IMR-90 (cell line): ENCODE measurements around the gene VEPH1. TPM values are rescaled to one million over a fixed set of nuclear protein-coding genes. Genes with fewer than 3 reads are reported as not detected.

Experiments used
- ATAC-seq: fragments of 200-7000 bp; cut with Tn5 transposase; 2 replicates; pipeline ENCODE4 v1.9.1; 2020; ENCODE audit warnings: low read depth, mild to moderate bottlenecking, moderate library complexity
- BruUV-seq: library from RNA; stranded (reverse); fragments of 400-500 nt; replicated peaks from 2 replicates; lab custom pipeline; 2021; lab: Mats Ljungman, UMichigan
- CTCF ChIA-PET: fragments of 300-600 bp; formaldehyde crosslinking; extraction: SDS; loops from one replicate; lab custom pipeline; 2021; ENCODE audit warnings: antibody characterized with exemption; lab: Yijun Ruan, JAX
- POLR2A ChIA-PET: fragments of 300-600 bp; sonication (Branson Sonifier 250); formaldehyde crosslinking; loops from one replicate; lab custom pipeline; 2022; ENCODE audit warnings: antibody characterized with exemption; ENCODE audit not compliant: unreplicated experiment; lab: Charles Lee
- DNase-seq: peaks from one replicate; pipeline ENCODE4 v3.0.0; 2013
- H2AFZ ChIP-seq: replicated peaks from 2 replicates; pipeline ENCODE3; 2013; ENCODE audit warnings: low read length, mild to moderate bottlenecking; ENCODE audit not compliant: poor library complexity
- H2AK5ac ChIP-seq: 2 replicates; pipeline ENCODE4 v1.6.1; 2013; ENCODE audit warnings: low read depth, low read length, inconsistent platforms
- H2AK9ac ChIP-seq: replicated peaks from 2 replicates; pipeline ENCODE3; 2013; ENCODE audit warnings: mild to moderate bottlenecking, low read depth, low read length, moderate library complexity; ENCODE audit not compliant: poor library complexity
- H2BK120ac ChIP-seq: 2 replicates; pipeline ENCODE4 v1.6.1; 2013; ENCODE audit warnings: low read depth, low read length, inconsistent platforms
- H2BK15ac ChIP-seq: 3 replicates; pipeline ENCODE4 v1.6.1; 2013; ENCODE audit warnings: low read depth, low read length, inconsistent platforms
- H2BK20ac ChIP-seq: 2 replicates; pipeline ENCODE4 v1.6.1; 2013; ENCODE audit warnings: low read depth, mild to moderate bottlenecking, inconsistent platforms, low read length, moderate library complexity
- H2BK5ac ChIP-seq: 2 replicates; pipeline ENCODE4 v1.6.1; 2013; ENCODE audit warnings: mild to moderate bottlenecking, low read depth, low read length, inconsistent platforms; ENCODE audit not compliant: poor library complexity, severe bottlenecking
- H3K14ac ChIP-seq: replicated peaks from 2 replicates; pipeline ENCODE4 v1.6.1; 2013; ENCODE audit warnings: low read depth, low read length, inconsistent platforms
- H3K18ac ChIP-seq: 2 replicates; pipeline ENCODE4 v1.6.1; 2013; ENCODE audit warnings: low read depth, low read length, control low read depth
- H3K23ac ChIP-seq: 2 replicates; pipeline ENCODE4 v1.6.1; 2013; ENCODE audit warnings: low read depth, low read length, inconsistent platforms
- H3K27ac ChIP-seq: 2 replicates; pipeline ENCODE4 v1.5.1; 2013; ENCODE audit warnings: mild to moderate bottlenecking, control low read depth, low read length; ENCODE audit not compliant: insufficient read depth
- H3K27me3 ChIP-seq: 2 replicates; pipeline ENCODE4 v1.6.1; 2013; ENCODE audit warnings: low read length; ENCODE audit not compliant: control insufficient read depth, insufficient read depth
- H3K36me3 ChIP-seq: 2 replicates; pipeline ENCODE4 v1.6.1; 2013; ENCODE audit warnings: low read length, mixed read lengths; ENCODE audit not compliant: control insufficient read depth, insufficient read depth
- H3K4ac ChIP-seq: 2 replicates; pipeline ENCODE4 v1.6.1; 2013; ENCODE audit warnings: low read depth, low read length, inconsistent platforms
- H3K4me1 ChIP-seq: 2 replicates; pipeline ENCODE4 v1.6.1; 2013; ENCODE audit warnings: low read length, mixed read lengths; ENCODE audit not compliant: control insufficient read depth, insufficient read depth
- H3K4me2 ChIP-seq: 2 replicates; pipeline ENCODE4 v1.6.1; 2013; ENCODE audit warnings: low read depth, mild to moderate bottlenecking, control low read depth, low read length, moderate library complexity
- H3K4me3 ChIP-seq: 2 replicates; pipeline ENCODE4 v1.5.1; 2013; ENCODE audit warnings: low read depth, mild to moderate bottlenecking, control low read depth, low read length, moderate library complexity; ENCODE audit not compliant: insufficient read depth
- H3K56ac ChIP-seq: 2 replicates; pipeline ENCODE4 v1.6.1; 2013; ENCODE audit warnings: low read length, inconsistent platforms; ENCODE audit not compliant: insufficient read depth; ENCODE audit errors: extremely low read depth
- H3K79me1 ChIP-seq, 2 experiments: 2 replicates each; pipeline ENCODE4 v1.6.1; 2013; ENCODE audit warnings: low read length in 2 of 2, inconsistent platforms in 1 of 2, low read depth in 1 of 2
- H3K9ac ChIP-seq: 2 replicates; pipeline ENCODE4 v1.6.1; 2013; ENCODE audit warnings: low read depth, low read length, control low read depth
- H3K9me1 ChIP-seq: 2 replicates; pipeline ENCODE4 v1.6.1; 2013; ENCODE audit warnings: low read length, inconsistent platforms; ENCODE audit not compliant: insufficient read depth
- H3K9me3 ChIP-seq: 2 replicates; pipeline ENCODE4 v1.6.1; 2013; ENCODE audit warnings: low read length; ENCODE audit not compliant: control insufficient read depth, insufficient read depth
- H4K20me1 ChIP-seq: 2 replicates; pipeline ENCODE4 v1.6.1; 2013; ENCODE audit warnings: low read length, inconsistent platforms; ENCODE audit not compliant: insufficient read depth
- H4K5ac ChIP-seq: 2 replicates; pipeline ENCODE4 v1.6.1; 2013; ENCODE audit warnings: mild to moderate bottlenecking, low read depth, low read length, control low read depth
- H4K8ac ChIP-seq, 2 experiments: 2 replicates each; pipeline ENCODE4 v1.6.1; 2013; ENCODE audit warnings: low read depth in 2 of 2, low read length in 2 of 2, control low read depth in 1 of 2, inconsistent platforms in 1 of 2
- H4K91ac ChIP-seq: 2 replicates; pipeline ENCODE4 v1.6.1; 2013; ENCODE audit warnings: low read depth, low read length, inconsistent platforms; ENCODE audit not compliant: insufficient read depth
- CEBPB ChIP-seq: IDR thresholded peaks from 2 replicates; pipeline ENCODE4 v1.6.1; 2012; ENCODE audit warnings: low read depth, low read length, improper control_type of control experiment
- FOS ChIP-seq: fragments of 150-350 bp; IDR thresholded peaks from 2 replicates; pipeline ENCODE4 v1.6.1; 2016; ENCODE audit warnings: low read depth, low read length
- POLR2A ChIP-seq: IDR thresholded peaks from 2 replicates; pipeline ENCODE4 v1.6.1; 2012; ENCODE audit warnings: mild to moderate bottlenecking, low read depth, low read length
- WGBS, 2 experiments: methylation state at CpG; one replicate each; pipeline versions ENCODE4 v1.1.5 to v1.1.7; 2013; ENCODE audit warnings: missing lambda C conversion rate in 2 of 2; ENCODE audit not compliant: insufficient read length in 1 of 2; ENCODE audit errors: extremely low coverage in 2 of 2; 5-methylcytosine and 5-hydroxymethylcytosine counted together
- dilution Hi-C: fragments of 300-500 bp; cut with HindIII; formaldehyde crosslinking; loops from one replicate; pipeline ENCODE4 v1.14.3; 2018; ENCODE audit warnings: low sequenced_read_pairs; ENCODE audit not compliant: unreplicated experiment
- in situ Hi-C: fragments of 300-500 bp; cut with MboI; formaldehyde crosslinking; loops from 3 replicates; pipeline ENCODE4 v1.14.3; 2019; ENCODE audit warnings: low sequenced_read_pairs, inconsistent platforms, mixed read lengths
- intact Hi-C: fragments of 100-400 bp; cut with micrococcal nuclease; formaldehyde crosslinking; loops from 2 replicates; pipeline ENCODE4 v1.10.0; 2022
- polyA plus RNA-seq, 3 experiments: library from polyadenylated mRNA; depleted of rRNA; stranded (reverse); fragments of >200 nt; gene quantifications; 2 replicates each; pipeline ENCODE4 v1.2.3, GENCODE V29; 2012; ENCODE audit warnings: low replicate concordance in 1 of 3
- total RNA-seq: library from RNA; depleted of rRNA; stranded (reverse); fragments of >200 nt; gene quantifications from 2 replicates; pipeline ENCODE4 v1.2.3, GENCODE V29; 2012
- TF ChIP-seq, protein P1 (sequence below): fragments of 150-350 bp; IDR thresholded peaks from 2 replicates; pipeline ENCODE4 v1.6.1; 2016; ENCODE audit warnings: low read depth, mild to moderate bottlenecking, low read length, moderate library complexity, borderline replicate concordance

VEPH1 gene
- total and polyA plus RNA-seq, 2 of the 4 experiments (the other 2 are of a cell fraction), result 30.5 to 130 TPM

GRCh38 chr3:157445857-157446256 is 57.4 kb downstream of the VEPH1 start:
- peak; percentile 77 for DNase-seq
- H3K18ac ChIP-seq, result peak overlapping the region; percentile 42; the same call in 1 of the 2 replicates
- in situ Hi-C loops, result no loop called here
- no peak overlapping the region for H4K5ac ChIP-seq
- no peak overlapping the region for H4K8ac ChIP-seq
- ChIA-PET POLR2A (no interaction called here), CTCF (no interaction called here)
- H3K14ac ChIP-seq, result no peak overlapping the region
- H3K4ac ChIP-seq, result no peak overlapping the region
- no CpG with 5 or more reads among the region's 1 CpG for WGBS, 2 experiments
- H2BK15ac ChIP-seq, result no peak overlapping the region
- TF ChIP-seq CEBPB (peak; percentile 99), POLR2A (no peak), FOS (peak; percentile 29; the same call in 1 of the 2 replicates)
- TF ChIP-seq, protein P1, sequence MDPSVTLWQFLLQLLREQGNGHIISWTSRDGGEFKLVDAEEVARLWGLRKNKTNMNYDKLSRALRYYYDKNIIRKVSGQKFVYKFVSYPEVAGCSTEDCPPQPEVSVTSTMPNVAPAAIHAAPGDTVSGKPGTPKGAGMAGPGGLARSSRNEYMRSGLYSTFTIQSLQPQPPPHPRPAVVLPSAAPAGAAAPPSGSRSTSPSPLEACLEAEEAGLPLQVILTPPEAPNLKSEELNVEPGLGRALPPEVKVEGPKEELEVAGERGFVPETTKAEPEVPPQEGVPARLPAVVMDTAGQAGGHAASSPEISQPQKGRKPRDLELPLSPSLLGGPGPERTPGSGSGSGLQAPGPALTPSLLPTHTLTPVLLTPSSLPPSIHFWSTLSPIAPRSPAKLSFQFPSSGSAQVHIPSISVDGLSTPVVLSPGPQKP, result no peak
- ATAC-seq, result no peak
- H4K20me1 ChIP-seq, result no peaks in the 10 kb centered on the region
- H3K27me3 ChIP-seq, result no peaks in the 10 kb centered on the region
- H3K36me3 ChIP-seq, result peaks cover 5% of the 10 kb centered on the region
- no peak overlapping the region for H2BK120ac ChIP-seq
- H3K56ac ChIP-seq, result no peak overlapping the region
- H3K4me1 ChIP-seq, result peaks cover 10% of the 10 kb centered on the region
- H2BK20ac ChIP-seq, result no peak overlapping the region
- no peak overlapping the region for H3K4me3 ChIP-seq
- H3K23ac ChIP-seq, result no peak overlapping the region
- H2BK5ac ChIP-seq, result no peak overlapping the region
- H3K9ac ChIP-seq, result no peak overlapping the region
- peaks cover 0 to 13% of the 10 kb centered on the region in 2 experiments; a peak in 1 of 4 replicates for H3K79me1 ChIP-seq
- dilution Hi-C loops, result no loop called here
- H4K91ac ChIP-seq, result no peak overlapping the region
- no peaks in the 10 kb centered on the region for H3K9me1 ChIP-seq
- H3K9me3 ChIP-seq, result no peaks in the 10 kb centered on the region
- H2AK9ac ChIP-seq, result no peak overlapping the region
- H2AFZ ChIP-seq, result no peak overlapping the region
- intact Hi-C loops, result no loop called here
- H3K4me2 ChIP-seq, result no peak overlapping the region
- H3K27ac ChIP-seq, result no peak overlapping the region
- no peak overlapping the region for H2AK5ac ChIP-seq
- no TSS peak for BruUV-seq
